ENCODE data around the gene PKP4. TPM values are rescaled to one million over a fixed set of nuclear protein-coding genes. Genes with fewer than 3 reads are reported as not detected.

Gene PKP4
- polyA plus RNA-seq, 1 experiment = 47.0 TPM

GRCh38 chr2:158725441-158725891 is 268.7 kb downstream of the PKP4 start:
- CTCF ChIA-PET = interaction anchor here (0.6 to 0.9 kb wide), 2 partner anchors 9 to 328 kb away, joined by 3 to 4 read pairs; no protein-coding TSS in a partner anchor
- no peak for TF ChIP-seq CTCF (IDR thresholded peaks at IDR 0.05; ENCODE audit: insufficient read depth, low read depth, low read length)
- no peak overlapping the region for H3K4me3 ChIP-seq (ENCODE audit: low read depth, low read length)
- H3K27me3 ChIP-seq (ENCODE audit: control insufficient read depth, insufficient read depth, low read length) = peaks cover 1% of the 10 kb centered on the region; the same call in 1 of the 2 replicates
- H3K36me3 ChIP-seq (ENCODE audit: control insufficient read depth, insufficient read depth, low read length) = no peaks in the 10 kb centered on the region
- DNase-seq (ENCODE audit: low read depth) = no peak
- POLR2A ChIA-PET = no interaction called here

GRCh38 chr2:158726911-158727592 is 270.3 kb downstream of the PKP4 start:
- ChIA-PET CTCF (interaction anchor here (0.7 kb wide), 1 partner anchor 584 kb away, joined by 3 read pairs; no protein-coding TSS in a partner anchor), POLR2A (no interaction called here)
- Histone ChIP-seq H3K27me3 (ENCODE audit: control insufficient read depth, insufficient read depth, low read length) (peaks cover 1% of the 10 kb centered on the region; the same call in 1 of the 2 replicates), H3K4me3 (ENCODE audit: low read depth, low read length) (no peak overlapping the region), H3K36me3 (ENCODE audit: control insufficient read depth, insufficient read depth, low read length) (no peaks in the 10 kb centered on the region)
- no peak for TF ChIP-seq CTCF (IDR thresholded peaks at IDR 0.05; ENCODE audit: insufficient read depth, low read depth, low read length)
- no peak for DNase-seq (ENCODE audit: low read depth)

- TF ChIP-seq CTCF (IDR thresholded peaks at IDR 0.05; ENCODE audit: insufficient read depth, low read depth, low read length) = no peak
- H3K36me3 ChIP-seq (ENCODE audit: control insufficient read depth, insufficient read depth, low read length) = no peaks in the 10 kb centered on the region
- POLR2A ChIA-PET = no interaction called here
- H3K4me3 ChIP-seq (ENCODE audit: low read depth, low read length) = no peak overlapping the region
- DNase-seq (ENCODE audit: low read depth) = no peak
- CTCF ChIA-PET = interaction anchor here (0.6 to 1.7 kb wide), 2 partner anchors 25 to 694 kb away, joined by 3 to 6 read pairs; no protein-coding TSS in a partner anchor
- H3K27me3 ChIP-seq (ENCODE audit: control insufficient read depth, insufficient read depth, low read length) = peaks cover 1% of the 10 kb centered on the region
These were observed 271.7 kb downstream of the PKP4 start for GRCh38 chr2:158728422-158728821.

- H3K27me3 ChIP-seq (ENCODE audit: control insufficient read depth, insufficient read depth, low read length) = peaks cover 1% of the 10 kb centered on the region
- no peak for DNase-seq (ENCODE audit: low read depth)
- ChIA-PET POLR2A (no interaction called here), CTCF (interaction anchor here (1.2 to 1.7 kb wide), 2 partner anchors 16 to 24 kb away, joined by 3 to 6 read pairs; no protein-coding TSS in a partner anchor)
- no peak overlapping the region for H3K4me3 ChIP-seq (ENCODE audit: low read depth, low read length)
- no peak for TF ChIP-seq CTCF (IDR thresholded peaks at IDR 0.05; ENCODE audit: insufficient read depth, low read depth, low read length)
- no peaks in the 10 kb centered on the region for H3K36me3 ChIP-seq (ENCODE audit: control insufficient read depth, insufficient read depth, low read length)
These were observed 272.7 kb downstream of the PKP4 start for GRCh38 chr2:158729451-158729850.

GRCh38 chr2:158729873-158730620 is 273.3 kb downstream of the PKP4 start:
- CTCF ChIA-PET = interaction anchor here (0.8 to 1.7 kb wide), 3 partner anchors 15 to 696 kb away, joined by 3 to 6 read pairs (median 3); no protein-coding TSS in a partner anchor
- POLR2A ChIA-PET = no interaction called here
- TF ChIP-seq CTCF (IDR thresholded peaks at IDR 0.05; ENCODE audit: insufficient read depth, low read depth, low read length) = no peak
- Histone ChIP-seq H3K4me3 (ENCODE audit: low read depth, low read length) (no peak overlapping the region), H3K36me3 (ENCODE audit: control insufficient read depth, insufficient read depth, low read length) (no peaks in the 10 kb centered on the region), H3K27me3 (ENCODE audit: control insufficient read depth, insufficient read depth, low read length) (peaks cover 1% of the 10 kb centered on the region)
- DNase-seq (ENCODE audit: low read depth) = no peak

Measured in BJ (cell line).